Chondrocyte (in vitro differentiated cells): ENCODE data around the gene ABCB8. TPM values are rescaled to one million over a fixed set of nuclear protein-coding genes. Genes with fewer than 3 reads are reported as not detected.
"Not testable (repeated sequence)": the region's sequence is repeated elsewhere in the genome, so short reads cannot be mapped to it uniquely, and the experiment has no call there.

Source experiments
- DNase-seq: peaks from one replicate; pipeline ENCODE4 v3.0.0; 2021; ENCODE audit warnings: mixed read lengths, low spot score
- H3K27ac Mint-ChIP-seq: one replicate; pipeline ENCODE4 v1.8.0; 2021; ENCODE audit warnings: mild to moderate bottlenecking, moderate library complexity, mixed read lengths; ENCODE audit not compliant: unreplicated experiment
- H3K27me3 Mint-ChIP-seq: 2 replicates; pipeline ENCODE4 v1.8.0; 2021; ENCODE audit warnings: low read depth, mixed read lengths
- H3K36me3 Mint-ChIP-seq: 2 replicates; pipeline ENCODE4 v1.8.0; 2021; ENCODE audit warnings: low read depth, mixed read lengths
- H3K4me1 Mint-ChIP-seq: 2 replicates; pipeline ENCODE4 v1.8.0; 2021; ENCODE audit warnings: low read depth, mild to moderate bottlenecking, mixed read lengths
- H3K4me3 Mint-ChIP-seq: one replicate; pipeline ENCODE4 v1.8.0; 2021; ENCODE audit warnings: mild to moderate bottlenecking, moderate library complexity, mixed read lengths; ENCODE audit not compliant: unreplicated experiment
- H3K9me3 Mint-ChIP-seq: 2 replicates; pipeline ENCODE4 v1.8.0; 2021; ENCODE audit warnings: low read depth, mixed read lengths
- total RNA-seq: library from RNA; stranded (reverse); gene quantifications from 3 replicates; pipeline ENCODE4 v1.2.1, GENCODE V29; 2021
- TF ChIP-seq, protein P1 (sequence below): fragments of 200-600 bp; sonication (generic); IDR thresholded peaks from 2 replicates; pipeline ENCODE4 v1.5.0; 2021; ENCODE audit warnings: antibody characterized with exemption, mild to moderate bottlenecking, moderate library complexity

Gene ABCB8
- total RNA-seq, 1 donor from 2014 or later, result 30.2 TPM

DNA sequence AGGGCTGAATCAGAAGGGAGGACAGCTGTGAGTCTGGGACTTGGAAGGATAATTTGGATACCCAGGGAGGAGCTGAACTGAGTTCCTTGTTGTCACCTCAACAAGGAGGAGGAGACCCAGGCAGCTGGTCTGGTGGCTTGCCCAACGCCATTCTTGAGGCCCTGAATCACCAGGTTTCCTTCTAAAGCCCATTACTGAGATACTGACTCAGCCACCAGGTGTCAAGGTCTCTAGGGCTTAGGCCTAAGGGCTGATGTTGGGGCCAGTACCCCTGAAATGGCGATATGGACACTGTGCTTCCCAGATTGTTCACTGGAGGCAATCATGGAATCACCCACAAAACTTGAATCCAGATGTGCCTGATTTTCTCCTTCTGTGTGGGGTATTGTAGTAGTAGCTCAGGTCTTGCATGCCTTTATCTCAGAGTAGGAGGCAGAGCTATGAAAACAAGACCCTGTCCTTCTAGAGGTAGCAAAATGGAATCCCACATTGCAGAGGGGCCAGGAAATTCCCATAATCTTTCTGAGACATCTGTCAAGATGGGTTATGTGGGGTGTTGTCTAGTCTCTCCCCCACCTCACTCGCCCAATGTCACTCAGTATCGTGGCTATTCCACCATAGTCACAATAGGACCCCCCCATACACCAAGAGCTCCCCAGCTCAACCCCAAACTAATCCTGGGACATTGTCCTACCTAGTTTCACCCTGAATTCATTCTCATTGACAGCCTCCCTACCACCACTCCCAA lies 2.2 kb upstream of the ABCB8 start:
- no peak for DNase-seq
- no peaks in the 10 kb centered on the region for H3K9me3 Mint-ChIP-seq
- TF ChIP-seq, protein P1, sequence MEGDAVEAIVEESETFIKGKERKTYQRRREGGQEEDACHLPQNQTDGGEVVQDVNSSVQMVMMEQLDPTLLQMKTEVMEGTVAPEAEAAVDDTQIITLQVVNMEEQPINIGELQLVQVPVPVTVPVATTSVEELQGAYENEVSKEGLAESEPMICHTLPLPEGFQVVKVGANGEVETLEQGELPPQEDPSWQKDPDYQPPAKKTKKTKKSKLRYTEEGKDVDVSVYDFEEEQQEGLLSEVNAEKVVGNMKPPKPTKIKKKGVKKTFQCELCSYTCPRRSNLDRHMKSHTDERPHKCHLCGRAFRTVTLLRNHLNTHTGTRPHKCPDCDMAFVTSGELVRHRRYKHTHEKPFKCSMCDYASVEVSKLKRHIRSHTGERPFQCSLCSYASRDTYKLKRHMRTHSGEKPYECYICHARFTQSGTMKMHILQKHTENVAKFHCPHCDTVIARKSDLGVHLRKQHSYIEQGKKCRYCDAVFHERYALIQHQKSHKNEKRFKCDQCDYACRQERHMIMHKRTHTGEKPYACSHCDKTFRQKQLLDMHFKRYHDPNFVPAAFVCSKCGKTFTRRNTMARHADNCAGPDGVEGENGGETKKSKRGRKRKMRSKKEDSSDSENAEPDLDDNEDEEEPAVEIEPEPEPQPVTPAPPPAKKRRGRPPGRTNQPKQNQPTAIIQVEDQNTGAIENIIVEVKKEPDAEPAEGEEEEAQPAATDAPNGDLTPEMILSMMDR, result no peak
- H3K27me3 Mint-ChIP-seq, result no peaks in the 10 kb centered on the region
- H3K36me3 Mint-ChIP-seq, result peaks cover 2% of the 10 kb centered on the region
- peaks cover 21% of the 10 kb centered on the region for H3K4me1 Mint-ChIP-seq
- H3K4me3 Mint-ChIP-seq, result no peak overlapping the region
- no peak overlapping the region for H3K27ac Mint-ChIP-seq

DNA sequence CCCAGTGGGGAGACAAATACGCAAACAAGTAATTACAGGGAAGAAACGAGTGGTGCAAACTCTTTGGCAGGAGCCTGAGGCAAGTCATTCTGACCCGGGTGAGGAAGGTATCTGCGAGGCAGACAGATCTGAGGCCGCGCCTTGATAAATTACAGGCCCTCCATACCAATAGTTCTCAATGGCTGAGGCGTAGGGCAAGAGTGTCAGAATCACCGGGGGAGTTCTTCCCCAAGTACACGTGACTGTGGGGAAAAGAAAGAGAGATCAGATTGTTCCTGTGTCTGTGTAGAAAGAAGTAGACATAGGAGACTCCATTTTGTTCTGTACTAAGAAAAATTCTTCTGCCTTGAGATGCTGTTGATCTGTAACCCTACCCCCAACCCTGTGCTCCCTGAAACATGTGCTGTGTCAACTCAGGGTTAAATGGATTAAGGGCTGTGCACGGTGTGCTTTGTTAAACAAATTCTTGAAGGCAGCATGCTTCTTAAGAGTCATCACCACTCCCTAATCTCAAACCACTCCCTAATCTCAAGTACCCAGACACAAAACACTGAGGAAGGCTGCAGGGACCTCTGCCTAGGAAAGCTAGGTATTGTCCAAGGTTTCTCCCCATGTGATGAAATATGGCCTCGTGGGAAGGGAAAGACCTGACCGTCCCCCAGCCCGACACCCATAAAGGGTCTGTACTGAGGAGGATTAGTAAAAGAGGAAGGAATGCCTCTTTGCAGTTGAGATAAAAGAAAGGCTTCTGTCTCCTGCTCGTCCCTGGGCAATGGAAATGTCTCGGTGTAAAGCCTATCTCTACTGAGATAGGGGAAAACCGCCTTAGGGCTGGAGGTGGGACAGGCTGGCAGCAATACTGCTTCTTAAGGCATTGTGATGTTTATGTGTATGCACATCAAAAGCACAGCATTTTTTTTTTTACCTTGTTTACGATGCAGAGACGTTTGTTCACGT lies 1.2 kb upstream of the ABCB8 start:
- Mint-ChIP-seq H3K4me1 (peaks cover 21% of the 10 kb centered on the region), H3K27ac (peak overlapping the region; percentile 70), H3K4me3 (peak overlapping the region; percentile 95)
- H3K9me3 Mint-ChIP-seq, H3K27me3 Mint-ChIP-seq, H3K36me3 Mint-ChIP-seq, DNase-seq: not testable (repeated sequence)

DNA sequence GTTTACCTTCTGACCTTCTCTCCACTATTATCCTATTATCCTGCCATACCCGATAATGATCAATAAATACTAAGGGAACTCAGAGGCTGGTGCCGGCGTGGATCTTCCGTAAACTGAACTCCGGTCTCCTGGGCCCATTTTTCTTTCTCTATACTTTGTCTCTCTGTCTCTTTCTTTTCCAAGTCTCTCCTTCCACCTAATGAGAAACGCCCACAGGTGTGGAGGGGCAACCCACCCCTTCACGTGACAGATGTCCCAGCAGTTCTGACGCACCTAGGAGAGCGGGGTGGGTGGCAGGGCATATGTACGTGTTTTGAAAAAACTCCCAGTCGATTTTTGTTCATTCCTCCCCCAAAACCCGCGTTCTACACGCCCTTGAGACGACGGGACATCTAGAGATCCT lies 521 bp upstream of the ABCB8 start:
- H3K4me1 Mint-ChIP-seq, result peaks cover 21% of the 10 kb centered on the region
- not testable (repeated sequence) for H3K27me3 Mint-ChIP-seq
- H3K27ac Mint-ChIP-seq, result peak overlapping the region; percentile 70

DNA sequence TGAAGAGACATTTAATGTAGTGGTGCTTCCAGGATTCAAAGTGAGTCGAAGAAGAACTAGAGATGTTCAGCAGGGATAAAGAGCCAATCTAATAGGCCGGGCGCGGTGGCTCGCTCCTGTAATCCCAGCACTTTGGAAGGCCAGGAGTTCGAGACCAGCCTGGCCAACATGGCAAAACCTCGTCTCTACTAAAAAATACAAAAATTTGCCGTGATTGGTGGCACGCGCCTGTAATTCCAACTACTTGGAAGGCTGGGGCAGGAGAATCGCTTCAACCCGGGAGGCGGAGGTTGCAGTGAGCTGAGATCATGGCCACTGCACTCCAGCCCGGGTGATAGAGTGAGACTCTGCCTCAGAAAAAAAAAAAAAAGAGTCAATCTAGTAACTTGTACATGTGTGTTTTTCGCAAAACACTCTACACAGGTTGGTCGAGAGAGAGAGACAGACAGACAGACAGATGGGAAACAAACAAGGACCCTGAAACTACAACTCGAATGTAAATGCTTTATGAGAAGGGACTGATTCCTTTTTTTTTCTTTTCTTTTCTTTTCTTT lies 775 bp downstream of the ABCB8 start:
- Mint-ChIP-seq H3K4me1 (peaks cover 21% of the 10 kb centered on the region), H3K27ac (peak overlapping the region; percentile 94), H3K27me3 (no peaks in the 10 kb centered on the region), H3K36me3 (peaks cover 2% of the 10 kb centered on the region), H3K4me3 (peak overlapping the region; percentile 95), H3K9me3 (no peaks in the 10 kb centered on the region)
- no peak for DNase-seq
- TF ChIP-seq, protein P1, result peak; percentile 40

More for the DNA sequence above, 521 bp upstream of the ABCB8 start:
- not testable (repeated sequence) for H3K36me3 Mint-ChIP-seq, H3K9me3 Mint-ChIP-seq, DNase-seq
- peak overlapping the region; percentile 95 for H3K4me3 Mint-ChIP-seq

DNA sequence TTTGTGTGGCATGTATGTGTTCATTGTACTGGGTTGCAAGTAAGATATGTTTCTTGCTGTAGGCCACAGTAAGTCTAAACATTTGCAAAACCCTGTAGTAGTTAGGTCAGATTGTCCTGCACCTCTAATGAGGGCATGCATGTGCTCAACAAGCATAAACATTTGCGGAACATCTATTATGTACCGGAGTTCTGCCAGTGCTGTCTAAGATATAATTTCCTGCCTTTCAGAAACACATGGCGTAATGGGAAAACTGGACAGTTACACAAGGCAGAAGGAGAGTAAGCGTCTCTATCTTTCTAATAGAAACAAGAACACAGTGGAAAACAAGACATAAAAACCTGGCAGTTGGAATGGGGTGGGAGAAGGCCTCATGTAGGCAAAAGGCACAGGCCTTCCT lies 2.8 kb downstream of the ABCB8 start:
- Mint-ChIP-seq H3K9me3 (no peaks in the 10 kb centered on the region), H3K4me1 (peaks cover 21% of the 10 kb centered on the region), H3K4me3 (no peak overlapping the region), H3K27ac (no peak overlapping the region), H3K36me3 (peaks cover 5% of the 10 kb centered on the region), H3K27me3 (no peaks in the 10 kb centered on the region)
- TF ChIP-seq, protein P1, result no peak
- DNase-seq, result no peak
